BJ (cell line): ENCODE results near the gene TMEM89. TPM values are rescaled to one million over a fixed set of nuclear protein-coding genes. Genes with fewer than 3 reads are reported as not detected.

Experiments
- CTCF ChIA-PET: fragments of 350-600 bp; formaldehyde crosslinking; extraction: SDS; loops from one replicate; lab custom pipeline; 2021; ENCODE audit warnings: antibody characterized with exemption, inconsistent platforms; lab: Yijun Ruan, JAX
- POLR2A ChIA-PET: fragments of 300-600 bp; sonication (Branson Sonifier 250); formaldehyde crosslinking; extraction: SDS; loops from one replicate; lab custom pipeline; 2021; ENCODE audit warnings: antibody characterized with exemption; lab: Charles Lee
- DNase-seq: peaks from one replicate; pipeline ENCODE4 v3.0.0-alpha.2; 2011; ENCODE audit warnings: low read depth
- H3K27me3 ChIP-seq: 2 replicates; pipeline ENCODE4 v1.6.0; 2011; ENCODE audit warnings: low read length; ENCODE audit not compliant: control insufficient read depth, insufficient read depth
- H3K36me3 ChIP-seq: 2 replicates; pipeline ENCODE4 v1.5.1; 2011; ENCODE audit warnings: low read length; ENCODE audit not compliant: control insufficient read depth, insufficient read depth
- H3K4me3 ChIP-seq: 2 replicates; pipeline ENCODE4 v1.5.1; 2011; ENCODE audit warnings: low read depth, mild to moderate bottlenecking, control low read depth, low read length
- polyA plus RNA-seq: library from polyadenylated mRNA; depleted of rRNA; stranded (reverse); fragments of >200 nt; gene quantifications from 2 replicates; pipeline ENCODE4 v1.2.3, GENCODE V29; 2011
- TF ChIP-seq, protein P1 (sequence below): IDR thresholded peaks from 2 replicates; pipeline ENCODE4 v1.5.1; 2011; ENCODE audit warnings: low read depth, mild to moderate bottlenecking, control low read depth, inconsistent platforms, low read length, moderate library complexity; ENCODE audit not compliant: insufficient read depth

The TMEM89 gene
- polyA plus RNA-seq, 1 experiment, result not detected

DNA sequence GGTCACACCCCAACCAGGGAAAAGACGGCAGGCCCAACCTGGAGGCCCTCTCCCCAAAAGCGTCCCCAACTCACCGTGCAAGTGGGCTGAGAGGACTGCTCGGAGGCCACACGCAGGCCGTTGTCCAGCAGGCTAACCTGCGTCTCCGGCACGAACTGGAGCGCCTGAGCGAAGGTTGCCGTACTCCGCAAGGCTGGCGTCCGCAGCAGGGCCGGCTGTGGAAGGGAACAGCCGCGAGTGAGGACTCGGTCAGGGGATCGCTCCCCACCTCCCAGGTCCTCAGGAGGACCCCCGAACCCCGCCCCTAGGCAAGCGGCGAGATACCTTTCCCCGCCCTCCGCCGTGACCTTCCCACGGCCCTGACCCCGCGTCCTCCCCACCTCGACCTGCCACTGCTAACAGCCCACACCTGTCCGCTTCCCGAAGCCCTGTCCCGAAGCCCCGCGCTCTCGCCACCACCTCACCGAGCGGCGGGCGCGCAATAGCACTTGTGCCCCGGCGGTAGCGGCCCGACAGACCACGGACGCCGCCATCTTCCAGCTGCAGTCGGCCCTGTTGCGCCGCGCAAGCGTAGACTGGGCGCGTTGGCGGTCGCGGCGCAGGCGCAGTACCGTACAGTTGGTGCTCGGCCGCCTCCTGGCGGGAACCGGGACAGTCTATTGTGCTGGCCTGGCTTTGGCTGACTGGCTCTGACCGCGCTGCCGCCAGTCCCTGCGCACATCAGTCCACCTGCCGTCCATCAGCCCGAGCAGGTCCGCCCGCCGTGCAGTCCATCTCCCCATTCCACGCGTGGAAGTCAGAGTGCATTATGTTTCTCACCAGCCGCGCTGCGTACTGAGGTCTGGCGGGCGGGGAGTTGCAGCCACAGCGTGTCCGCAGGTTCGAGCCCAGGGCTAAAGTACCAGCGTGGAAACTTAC, 12.2 kb downstream of the TMEM89 start, which contains the start of gene UQCRC1:
Gene UQCRC1, minus strand, starts transcription at position 559 of the 918 bp plus-strand sequence. Its CDS starts 26 bp downstream, at position 533.
- H3K27me3 ChIP-seq, result no peaks in the 10 kb centered on the region
- H3K4me3 ChIP-seq, result peak within 1 kb of the TSS; percentile 90
- peak; percentile 53 for DNase-seq
- ChIA-PET CTCF (interaction anchor here (0.6 to 5.1 kb wide), 7 partner anchors 11 to 97 kb away, joined by 3 to 29 read pairs (median 3); partner anchors contain the start of gene SLC26A6), POLR2A (no interaction called here)
- TF ChIP-seq, protein P1, sequence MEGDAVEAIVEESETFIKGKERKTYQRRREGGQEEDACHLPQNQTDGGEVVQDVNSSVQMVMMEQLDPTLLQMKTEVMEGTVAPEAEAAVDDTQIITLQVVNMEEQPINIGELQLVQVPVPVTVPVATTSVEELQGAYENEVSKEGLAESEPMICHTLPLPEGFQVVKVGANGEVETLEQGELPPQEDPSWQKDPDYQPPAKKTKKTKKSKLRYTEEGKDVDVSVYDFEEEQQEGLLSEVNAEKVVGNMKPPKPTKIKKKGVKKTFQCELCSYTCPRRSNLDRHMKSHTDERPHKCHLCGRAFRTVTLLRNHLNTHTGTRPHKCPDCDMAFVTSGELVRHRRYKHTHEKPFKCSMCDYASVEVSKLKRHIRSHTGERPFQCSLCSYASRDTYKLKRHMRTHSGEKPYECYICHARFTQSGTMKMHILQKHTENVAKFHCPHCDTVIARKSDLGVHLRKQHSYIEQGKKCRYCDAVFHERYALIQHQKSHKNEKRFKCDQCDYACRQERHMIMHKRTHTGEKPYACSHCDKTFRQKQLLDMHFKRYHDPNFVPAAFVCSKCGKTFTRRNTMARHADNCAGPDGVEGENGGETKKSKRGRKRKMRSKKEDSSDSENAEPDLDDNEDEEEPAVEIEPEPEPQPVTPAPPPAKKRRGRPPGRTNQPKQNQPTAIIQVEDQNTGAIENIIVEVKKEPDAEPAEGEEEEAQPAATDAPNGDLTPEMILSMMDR, result peak; percentile 78
- peaks cover 12% of the 10 kb centered on the region for H3K36me3 ChIP-seq

DNA sequence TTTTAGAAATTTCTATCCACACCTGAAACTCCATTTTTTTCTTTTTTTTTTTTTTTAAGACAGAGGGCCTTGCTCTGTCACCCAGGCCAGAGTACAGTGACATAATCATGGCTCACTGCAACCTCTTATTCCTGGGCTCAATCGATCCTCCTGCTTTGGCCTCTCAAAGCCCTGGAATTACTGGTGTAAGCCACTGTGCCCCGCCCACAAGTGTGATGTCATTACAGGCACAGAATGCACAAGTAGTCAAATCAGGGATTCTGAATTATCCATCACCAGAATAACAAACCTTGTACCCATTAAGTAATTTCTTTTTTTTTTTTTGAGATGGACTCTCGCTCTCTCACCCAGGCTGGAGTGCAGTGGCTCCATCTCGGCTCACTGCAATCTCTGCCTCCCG, 14.1 kb downstream of the TMEM89 start:
- Histone ChIP-seq H3K27me3 (no peaks in the 10 kb centered on the region), H3K36me3 (peaks cover 30% of the 10 kb centered on the region), H3K4me3 (no peak overlapping the region)
- CTCF ChIA-PET, result interaction anchor here (0.8 kb wide), 1 partner anchor 50 kb away, joined by 3 read pairs; no protein-coding TSS in a partner anchor
- TF ChIP-seq, protein P1, result no peak
- POLR2A ChIA-PET, result no interaction called here
- no peak for DNase-seq

DNA sequence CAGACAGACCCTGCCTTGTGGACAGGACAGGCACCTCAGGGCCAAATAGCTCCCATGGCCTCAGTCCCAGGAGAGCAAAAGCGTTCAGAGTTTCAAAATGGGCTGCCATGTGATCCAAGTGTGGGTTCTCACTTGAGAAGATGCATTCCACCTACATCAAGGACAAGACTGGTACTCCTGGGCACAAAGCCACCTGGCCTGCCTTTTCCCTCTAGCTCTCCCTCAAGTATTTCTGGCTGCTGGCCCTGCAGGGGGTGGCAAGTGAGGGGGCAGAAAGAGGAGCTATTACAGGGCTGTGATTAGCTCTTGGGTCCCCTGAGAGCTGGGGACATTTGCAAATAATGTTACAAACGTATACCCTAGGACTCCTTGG, 20.0 kb downstream of the TMEM89 start:
- Histone ChIP-seq H3K4me3 (no peak overlapping the region), H3K27me3 (no peaks in the 10 kb centered on the region), H3K36me3 (peaks cover 54% of the 10 kb centered on the region)
- CTCF ChIA-PET, result interaction anchor here (1.0 to 1.9 kb wide), 4 partner anchors 10 to 62 kb away, joined by 3 to 10 read pairs (median 4); no protein-coding TSS in a partner anchor
- TF ChIP-seq, protein P1, result no peak
- DNase-seq, result no peak
- POLR2A ChIA-PET, result no interaction called here

DNA sequence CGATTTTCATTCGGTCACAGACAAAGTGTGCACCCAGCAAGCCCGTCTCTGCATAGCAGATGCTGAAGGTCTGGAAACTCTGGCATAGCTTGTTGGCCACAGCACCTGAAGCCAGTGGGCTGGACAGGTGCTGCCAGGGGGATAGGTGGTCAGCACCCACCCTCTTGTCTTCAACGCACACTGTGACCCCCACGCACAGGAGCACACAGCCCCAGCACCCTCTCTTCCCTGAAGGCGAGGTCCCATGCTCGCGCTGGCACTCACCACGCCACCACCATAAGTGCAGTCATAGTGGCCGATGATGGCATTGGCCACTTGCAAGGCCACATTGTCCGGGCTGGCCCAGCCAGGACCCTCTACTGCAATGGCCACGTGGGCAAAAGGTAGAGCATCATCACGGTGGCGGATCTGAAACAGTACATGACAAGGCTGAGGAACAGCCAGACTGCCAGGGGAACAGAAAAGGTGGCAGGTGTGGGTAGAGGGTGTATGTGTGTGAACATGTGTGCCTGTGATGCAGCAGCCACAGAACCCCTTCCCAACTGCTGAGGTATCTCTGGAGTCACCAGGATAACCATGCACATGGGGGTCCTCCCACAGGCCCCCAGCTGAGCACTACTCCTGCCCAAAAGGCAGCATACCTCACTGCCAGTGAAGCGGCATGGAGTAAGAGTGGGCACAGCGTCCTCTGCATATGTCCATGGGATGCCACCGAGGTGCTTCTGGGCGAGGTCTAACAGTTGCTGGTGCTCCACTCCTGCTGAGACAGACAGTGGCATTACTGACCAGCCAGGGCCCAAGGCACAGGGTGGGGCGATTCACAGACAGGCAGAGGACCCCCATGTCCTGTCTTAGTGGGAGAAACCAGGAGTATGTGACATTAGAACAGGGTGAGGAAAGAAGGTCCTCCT, 20.6 kb downstream of the TMEM89 start:
- Histone ChIP-seq H3K4me3 (no peak overlapping the region), H3K36me3 (peaks cover 54% of the 10 kb centered on the region), H3K27me3 (no peaks in the 10 kb centered on the region)
- TF ChIP-seq, protein P1, result no peak
- DNase-seq, result no peak
- CTCF ChIA-PET, result interaction anchor here (1.0 kb wide), 1 partner anchor 11 kb away, joined by 4 read pairs; no protein-coding TSS in a partner anchor
- POLR2A ChIA-PET, result no interaction called here
